ENCODE results near the gene ACTN1.

ACTN1 gene

GRCh38 chr14:68865542-68865941 is 113.6 kb downstream of the ACTN1 start:
- DNase-seq (ENCODE audit: low spot score) = no peak
- no peak for TF ChIP-seq CTCF (IDR thresholded peaks at IDR 0.05; ENCODE audit: extremely low read depth, missing control alignments)

GRCh38 chr14:68864361-68864750 is 114.7 kb downstream of the ACTN1 start:
- DNase-seq (ENCODE audit: low spot score) = no peak
- no peak for TF ChIP-seq CTCF (IDR thresholded peaks at IDR 0.05; ENCODE audit: extremely low read depth, missing control alignments)

GRCh38 chr14:68863610-68864360 is 115.3 kb downstream of the ACTN1 start:
- no peak for DNase-seq (ENCODE audit: low spot score)
- no peak for TF ChIP-seq CTCF (IDR thresholded peaks at IDR 0.05; ENCODE audit: extremely low read depth, missing control alignments)

- peak; percentile 47 for TF ChIP-seq CTCF (IDR thresholded peaks at IDR 0.05; ENCODE audit: extremely low read depth, missing control alignments)
- DNase-seq (ENCODE audit: low spot score) = peak; percentile 79
These were observed 116.0 kb downstream of the ACTN1 start for GRCh38 chr14:68862954-68863594.

- TF ChIP-seq CTCF (IDR thresholded peaks at IDR 0.05; ENCODE audit: extremely low read depth, missing control alignments) = no peak
- no peak for DNase-seq (ENCODE audit: low spot score)
These were observed 118.3 kb downstream of the ACTN1 start for GRCh38 chr14:68860771-68861170.

- no peak for TF ChIP-seq CTCF (IDR thresholded peaks at IDR 0.05; ENCODE audit: extremely low read depth, missing control alignments)
- no peak for DNase-seq (ENCODE audit: low spot score)
These were observed 121.5 kb downstream of the ACTN1 start for GRCh38 chr14:68857516-68858070.

- DNase-seq (ENCODE audit: low spot score) = no peak
- TF ChIP-seq CTCF (IDR thresholded peaks at IDR 0.05; ENCODE audit: extremely low read depth, missing control alignments) = no peak
These were observed 122.5 kb downstream of the ACTN1 start for GRCh38 chr14:68856572-68856971.

All from GM20000 (cell line).